ENCODE results near the gene FADS6.

GRCh38 chr17:74868908-74869255 is 24.6 kb downstream of the FADS6 start:
- no peak for TF ChIP-seq CTCF (IDR thresholded peaks at IDR 0.05)
- no peak for TF ChIP-seq POLR2A (IDR thresholded peaks at IDR 0.05)

Measured in uterus (tissue), 2 donors.